Measurements from ENCODE around the gene CACNA1C.

DNA sequence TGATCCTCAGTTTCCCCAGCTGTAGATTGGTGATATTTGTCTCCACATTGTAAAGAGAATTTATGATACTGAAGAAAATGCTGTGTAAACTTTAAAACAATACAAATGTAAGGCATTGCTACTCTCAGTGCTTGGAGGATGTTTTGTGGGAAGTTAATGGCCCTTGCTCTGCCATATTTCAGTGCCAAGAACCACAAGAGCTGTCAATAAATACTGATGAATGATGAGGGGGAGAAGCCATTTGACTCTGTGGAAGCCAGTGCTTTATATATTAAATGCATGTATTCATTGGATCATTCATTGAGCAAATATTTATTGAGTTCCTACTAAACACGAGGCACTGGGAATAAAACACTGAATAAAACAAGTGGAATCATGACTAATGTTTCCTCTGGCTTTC is 30.8 kb downstream of the CACNA1C start:
- TF ChIP-seq, protein P1, sequence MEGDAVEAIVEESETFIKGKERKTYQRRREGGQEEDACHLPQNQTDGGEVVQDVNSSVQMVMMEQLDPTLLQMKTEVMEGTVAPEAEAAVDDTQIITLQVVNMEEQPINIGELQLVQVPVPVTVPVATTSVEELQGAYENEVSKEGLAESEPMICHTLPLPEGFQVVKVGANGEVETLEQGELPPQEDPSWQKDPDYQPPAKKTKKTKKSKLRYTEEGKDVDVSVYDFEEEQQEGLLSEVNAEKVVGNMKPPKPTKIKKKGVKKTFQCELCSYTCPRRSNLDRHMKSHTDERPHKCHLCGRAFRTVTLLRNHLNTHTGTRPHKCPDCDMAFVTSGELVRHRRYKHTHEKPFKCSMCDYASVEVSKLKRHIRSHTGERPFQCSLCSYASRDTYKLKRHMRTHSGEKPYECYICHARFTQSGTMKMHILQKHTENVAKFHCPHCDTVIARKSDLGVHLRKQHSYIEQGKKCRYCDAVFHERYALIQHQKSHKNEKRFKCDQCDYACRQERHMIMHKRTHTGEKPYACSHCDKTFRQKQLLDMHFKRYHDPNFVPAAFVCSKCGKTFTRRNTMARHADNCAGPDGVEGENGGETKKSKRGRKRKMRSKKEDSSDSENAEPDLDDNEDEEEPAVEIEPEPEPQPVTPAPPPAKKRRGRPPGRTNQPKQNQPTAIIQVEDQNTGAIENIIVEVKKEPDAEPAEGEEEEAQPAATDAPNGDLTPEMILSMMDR (conservative IDR thresholded peaks at IDR 0.05; ENCODE audit: low read depth, low read length), result no peak
- no peak for TF ChIP-seq EZH2 (IDR thresholded peaks at IDR 0.05; ENCODE audit: borderline replicate concordance, low read depth, low read length, poor library complexity, severe bottlenecking)

All from A673 (cell line).